Measurements from ENCODE around the gene KCNC2.

The KCNC2 gene

GRCh38 chr12:75047885-75048525 lies 161.6 kb downstream of the KCNC2 start:
- no peak for DNase-seq

- DNase-seq: no peak
These were observed 167.5 kb downstream of the KCNC2 start for GRCh38 chr12:75042125-75042524.

GRCh38 chr12:75041472-75041871 lies 168.2 kb downstream of the KCNC2 start:
- DNase-seq: no peak

- DNase-seq: no peak
These were observed 189.5 kb downstream of the KCNC2 start for GRCh38 chr12:75020068-75020557.

GRCh38 chr12:75011120-75011519 lies 198.5 kb downstream of the KCNC2 start:
- no peak for DNase-seq

GRCh38 chr12:75007133-75007532 lies 202.5 kb downstream of the KCNC2 start:
- DNase-seq: no peak

GRCh38 chr12:75000120-75000519 lies 209.5 kb downstream of the KCNC2 start:
- no peak for DNase-seq

- DNase-seq: no peak
These were observed 210.2 kb downstream of the KCNC2 start for GRCh38 chr12:74999474-74999873.
